ENCODE measurements around the gene PDSS2.

GRCh38 chr6:107357842-107358241, 101.5 kb downstream of the PDSS2 start:
- no peak for TF ChIP-seq CTCF (conservative IDR thresholded peaks at IDR 0.05; ENCODE audit: low read depth, low read length)
- no peak for TF ChIP-seq EZH2 (IDR thresholded peaks at IDR 0.05; ENCODE audit: borderline replicate concordance, low read depth, low read length, poor library complexity, severe bottlenecking)
